ENCODE measurements around the gene ZNF324B. TPM values are rescaled to one million over a fixed set of nuclear protein-coding genes. Genes with fewer than 3 reads are reported as not detected.

The ZNF324B gene
- total RNA-seq, 1 experiment from 2014 or later = 6.3 TPM

DNA sequence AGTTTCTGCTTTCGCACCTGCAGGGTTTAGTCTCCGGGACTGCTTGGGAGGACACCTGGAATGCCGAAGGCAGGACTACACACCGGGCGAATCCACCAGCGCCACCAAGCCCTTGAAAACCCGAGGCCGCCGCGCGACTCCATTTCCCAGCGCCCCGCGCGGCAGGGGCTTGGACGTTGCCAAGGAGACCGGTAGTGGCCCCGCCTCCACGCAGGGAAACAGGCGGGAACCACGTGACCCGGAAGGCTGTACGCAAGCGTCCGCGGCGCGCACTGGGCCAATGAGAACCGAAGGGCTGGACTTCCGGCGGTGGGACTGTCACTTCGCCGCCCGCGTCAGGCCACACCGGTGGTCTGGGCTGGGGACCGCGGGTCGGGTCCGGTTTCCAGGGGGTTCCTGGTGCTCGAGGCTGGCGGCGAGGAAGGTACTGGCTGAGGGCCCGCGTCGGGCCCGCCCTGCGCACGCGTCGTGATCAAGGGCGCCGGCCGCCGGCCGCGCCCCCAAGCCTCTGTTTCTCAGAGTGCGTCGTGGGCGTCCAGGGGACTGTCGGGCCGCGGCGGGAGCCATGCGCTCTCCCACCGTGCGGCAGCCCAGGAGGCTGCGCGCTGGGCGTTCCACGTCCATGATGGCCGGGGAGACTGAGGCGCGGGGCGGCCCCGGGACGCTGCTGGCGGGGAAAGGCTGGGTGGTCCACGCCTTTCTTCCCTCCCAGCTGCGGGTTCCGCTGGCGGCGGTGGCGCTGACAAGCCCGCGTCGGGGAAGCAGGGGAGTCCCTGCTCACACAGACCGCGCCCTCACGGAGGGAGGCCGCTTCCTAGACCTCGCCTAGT lies 15.6 kb downstream of the ZNF324B start, which contains the start of gene ZNF324:
Gene ZNF324, plus strand, starts transcription at position 321 of the 830 bp plus-strand sequence. CDS start 2,106 bp downstream, outside the sequence.
- Mint-ChIP-seq H3K4me1 (peaks cover 10 to 14% of the 10 kb centered on the region in 2 experiments), H3K4me3 (peak within 1 kb of the TSS; percentile 79 to 84), H3K27me3 (ENCODE audit: low read depth) (peaks cover 9% of the 10 kb centered on the region), H3K9me3 (no peaks in the 10 kb centered on the region; a peak in 1 of 5 replicates), H3K36me3 (ENCODE audit: insufficient read depth in 1 of 3, low read depth in 3 of 3) (peaks cover under 1 to 7% (median 2%) of the 10 kb centered on the region in 3 experiments; a peak in 4 of 7 replicates), H3K27ac (no peak within 1 kb of the TSS; a peak in 1 of 7 replicates)
- no peak within 1 kb of the TSS for H4K91ac ChIP-seq (ENCODE audit: insufficient read length, low read depth, low read length)
- H3K56ac ChIP-seq (ENCODE audit: insufficient read length, low read depth, low read length) = no peak within 1 kb of the TSS
- H3K9ac ChIP-seq (ENCODE audit: extremely low read depth, insufficient read length, low read length) = no peak within 1 kb of the TSS
- no peak within 1 kb of the TSS for H3K27ac ChIP-seq (ENCODE audit: insufficient read length, low read depth, low read length)
- no peak within 1 kb of the TSS for H3K14ac ChIP-seq (ENCODE audit: insufficient read depth, low read length)
- H2BK12ac ChIP-seq (ENCODE audit: insufficient read length, low read depth, low read length) = no peak within 1 kb of the TSS
- no peaks in the 10 kb centered on the region for H4K20me1 ChIP-seq (ENCODE audit: control insufficient read depth, insufficient read depth, insufficient read length)
- H2AFZ ChIP-seq (ENCODE audit: low read length) = peak within 1 kb of the TSS; percentile 70
- no peak within 1 kb of the TSS for H3K18ac ChIP-seq (ENCODE audit: insufficient read length, low read depth, low read length)
- no peaks in the 10 kb centered on the region for H3K79me2 ChIP-seq (ENCODE audit: insufficient read depth, low read length)
- H3K27me3 ChIP-seq (ENCODE audit: insufficient read depth, low read length) = no peaks in the 10 kb centered on the region
- H3T11ph ChIP-seq (ENCODE audit: low read length) = no peak within 1 kb of the TSS
- peak within 1 kb of the TSS; percentile 73 for H3K4me2 ChIP-seq (ENCODE audit: insufficient read depth, insufficient read length, low read length)
- no peak within 1 kb of the TSS for H2BK5ac ChIP-seq (ENCODE audit: insufficient read length, low read length)
- H2AK5ac ChIP-seq (ENCODE audit: insufficient read length, low read length) = no peak within 1 kb of the TSS
- no peak within 1 kb of the TSS for H4K5ac ChIP-seq (ENCODE audit: insufficient read length, low read depth, low read length)
- DNase-seq = peak; percentile 98
- no peaks in the 10 kb centered on the region for H3K9me3 ChIP-seq (ENCODE audit: control insufficient read depth, low read depth, low read length)
- H2BK15ac ChIP-seq (ENCODE audit: low read depth, low read length) = no peak within 1 kb of the TSS
- TF ChIP-seq, protein P1, sequence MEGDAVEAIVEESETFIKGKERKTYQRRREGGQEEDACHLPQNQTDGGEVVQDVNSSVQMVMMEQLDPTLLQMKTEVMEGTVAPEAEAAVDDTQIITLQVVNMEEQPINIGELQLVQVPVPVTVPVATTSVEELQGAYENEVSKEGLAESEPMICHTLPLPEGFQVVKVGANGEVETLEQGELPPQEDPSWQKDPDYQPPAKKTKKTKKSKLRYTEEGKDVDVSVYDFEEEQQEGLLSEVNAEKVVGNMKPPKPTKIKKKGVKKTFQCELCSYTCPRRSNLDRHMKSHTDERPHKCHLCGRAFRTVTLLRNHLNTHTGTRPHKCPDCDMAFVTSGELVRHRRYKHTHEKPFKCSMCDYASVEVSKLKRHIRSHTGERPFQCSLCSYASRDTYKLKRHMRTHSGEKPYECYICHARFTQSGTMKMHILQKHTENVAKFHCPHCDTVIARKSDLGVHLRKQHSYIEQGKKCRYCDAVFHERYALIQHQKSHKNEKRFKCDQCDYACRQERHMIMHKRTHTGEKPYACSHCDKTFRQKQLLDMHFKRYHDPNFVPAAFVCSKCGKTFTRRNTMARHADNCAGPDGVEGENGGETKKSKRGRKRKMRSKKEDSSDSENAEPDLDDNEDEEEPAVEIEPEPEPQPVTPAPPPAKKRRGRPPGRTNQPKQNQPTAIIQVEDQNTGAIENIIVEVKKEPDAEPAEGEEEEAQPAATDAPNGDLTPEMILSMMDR (conservative IDR thresholded peaks at IDR 0.05) = no peak
- WGBS (ENCODE audit: extremely low coverage, insufficient read length, low lambda C conversion rate) = no CpG with 5 or more reads among the region's 92 CpGs
- H3K79me1 ChIP-seq (ENCODE audit: insufficient read depth, low read depth, low read length, poor library complexity, severe bottlenecking) = no peaks in the 10 kb centered on the region
- H3K4ac ChIP-seq (ENCODE audit: low read depth, low read length) = no peak within 1 kb of the TSS
- H3K4me1 ChIP-seq (ENCODE audit: insufficient read depth, low read length) = no peaks in the 10 kb centered on the region
- no peak within 1 kb of the TSS for H2BK20ac ChIP-seq (ENCODE audit: low read depth, low read length, poor library complexity, severe bottlenecking)
- no peak within 1 kb of the TSS for H2BK120ac ChIP-seq (ENCODE audit: low read depth, low read length, poor library complexity, severe bottlenecking)
- H4K8ac ChIP-seq (replicated peaks; ENCODE audit: insufficient read length, low read depth, low read length) = no peak within 1 kb of the TSS
- H3K23ac ChIP-seq (ENCODE audit: insufficient read length, low read depth, low read length) = no peak within 1 kb of the TSS
- no peaks in the 10 kb centered on the region for H3K23me2 ChIP-seq (ENCODE audit: insufficient read length, low read depth, low read length, poor library complexity, severe bottlenecking)
